NCI-H128 (cell line): ENCODE measurements around the gene RXFP3.
"Not testable (repeated sequence)": the region's sequence is repeated elsewhere in the genome, so short reads cannot be mapped to it uniquely, and the experiment has no call there.

Source experiments
- DNase-seq: peaks from one replicate; lab custom pipeline; 2025; ENCODE audit not compliant: unreplicated experiment; lab: John Stamatoyannopoulos, UW

Gene RXFP3

GRCh38 chr5:33936381-33937016, at the start of gene RXFP3:
Gene RXFP3 (plus strand): TSS chr5:33936386. CDS start chr5:33936741, 355 bp downstream.
- no peak for DNase-seq

GRCh38 chr5:33887268-33887667, 48.9 kb upstream of the RXFP3 start:
- DNase-seq, result no peak

- DNase-seq, result no peak
Measured at GRCh38 chr5:33888587-33888986, 47.6 kb upstream of the RXFP3 start.

- no peak for DNase-seq
Measured at GRCh38 chr5:33890131-33891032, 45.8 kb upstream of the RXFP3 start.

GRCh38 chr5:33891446-33891787, 44.8 kb upstream of the RXFP3 start:
- DNase-seq, result no peak

GRCh38 chr5:33891788-33892619, 44.2 kb upstream of the RXFP3 start, which contains the start of gene ADAMTS12:
Gene ADAMTS12 (minus strand): TSS chr5:33891990. CDS start chr5:33891856, 134 bp downstream.
- DNase-seq, result no peak

- no peak for DNase-seq
Measured at GRCh38 chr5:33892620-33893137, 43.5 kb upstream of the RXFP3 start.

GRCh38 chr5:33894566-33894965, 41.6 kb upstream of the RXFP3 start:
- DNase-seq, result no peak

- DNase-seq, result no peak
Measured at GRCh38 chr5:33901156-33901555, 35.0 kb upstream of the RXFP3 start.

- no peak for DNase-seq
Measured at GRCh38 chr5:33903118-33903517, 33.1 kb upstream of the RXFP3 start.

- no peak for DNase-seq
Measured at GRCh38 chr5:33905381-33905780, 30.8 kb upstream of the RXFP3 start.

GRCh38 chr5:33906248-33906647, 29.9 kb upstream of the RXFP3 start:
- DNase-seq, result not testable (repeated sequence)

GRCh38 chr5:33914844-33915243, 21.3 kb upstream of the RXFP3 start:
- not testable (repeated sequence) for DNase-seq

- no peak for DNase-seq
Measured at GRCh38 chr5:33921002-33921401, 15.2 kb upstream of the RXFP3 start.

GRCh38 chr5:33925278-33925677, 10.9 kb upstream of the RXFP3 start:
- DNase-seq, result no peak

- no peak for DNase-seq
Measured at GRCh38 chr5:33927685-33928084, 8.5 kb upstream of the RXFP3 start.

GRCh38 chr5:33928283-33928682, 7.9 kb upstream of the RXFP3 start:
- DNase-seq, result no peak

GRCh38 chr5:33929925-33930690, 6.1 kb upstream of the RXFP3 start:
- DNase-seq, result no peak

- DNase-seq, result no peak
Measured at GRCh38 chr5:33931136-33931535, 5.0 kb upstream of the RXFP3 start.

- no peak for DNase-seq
Measured at GRCh38 chr5:33933723-33934169, 2.4 kb upstream of the RXFP3 start.
